Iris pigment epithelial cell (primary cell): ENCODE results near the gene FN3KRP.

Experiments
- DNase-seq: peaks from one replicate; pipeline ENCODE4 v3.0.0-alpha.2; 2011; ENCODE audit warnings: low read depth

Gene FN3KRP

DNA sequence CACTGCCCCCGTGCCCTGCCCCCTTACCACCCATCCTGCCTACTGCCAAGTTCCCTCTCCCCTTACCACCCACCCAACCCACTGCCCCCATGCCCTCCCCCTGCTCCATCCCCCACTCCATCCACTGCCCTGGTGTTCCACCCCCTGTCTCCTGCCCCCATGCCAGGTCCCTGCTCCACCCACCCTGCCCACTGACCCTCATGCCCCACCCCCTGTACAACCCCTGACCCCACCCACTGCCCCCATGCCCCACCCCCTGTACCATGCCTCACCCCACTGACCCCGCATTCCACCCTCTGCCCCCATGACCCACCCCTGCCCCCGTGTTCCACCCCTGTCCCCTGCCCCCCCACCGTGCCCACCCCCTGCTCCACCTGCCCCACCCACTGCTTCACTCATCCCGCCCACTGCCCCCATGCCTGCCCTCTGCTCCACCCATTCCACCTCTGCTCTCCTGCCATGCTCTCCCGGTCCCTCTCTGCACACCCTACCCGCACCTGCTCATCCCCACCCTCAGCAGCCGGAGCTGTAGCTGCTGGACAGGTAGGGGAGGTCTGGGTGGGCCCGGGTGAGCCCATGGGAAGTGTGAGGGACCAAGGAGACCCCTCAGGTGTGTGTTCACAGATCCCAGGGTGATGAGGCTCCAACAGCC, 7.4 kb upstream of the FN3KRP start:
- DNase-seq = no peak

DNA sequence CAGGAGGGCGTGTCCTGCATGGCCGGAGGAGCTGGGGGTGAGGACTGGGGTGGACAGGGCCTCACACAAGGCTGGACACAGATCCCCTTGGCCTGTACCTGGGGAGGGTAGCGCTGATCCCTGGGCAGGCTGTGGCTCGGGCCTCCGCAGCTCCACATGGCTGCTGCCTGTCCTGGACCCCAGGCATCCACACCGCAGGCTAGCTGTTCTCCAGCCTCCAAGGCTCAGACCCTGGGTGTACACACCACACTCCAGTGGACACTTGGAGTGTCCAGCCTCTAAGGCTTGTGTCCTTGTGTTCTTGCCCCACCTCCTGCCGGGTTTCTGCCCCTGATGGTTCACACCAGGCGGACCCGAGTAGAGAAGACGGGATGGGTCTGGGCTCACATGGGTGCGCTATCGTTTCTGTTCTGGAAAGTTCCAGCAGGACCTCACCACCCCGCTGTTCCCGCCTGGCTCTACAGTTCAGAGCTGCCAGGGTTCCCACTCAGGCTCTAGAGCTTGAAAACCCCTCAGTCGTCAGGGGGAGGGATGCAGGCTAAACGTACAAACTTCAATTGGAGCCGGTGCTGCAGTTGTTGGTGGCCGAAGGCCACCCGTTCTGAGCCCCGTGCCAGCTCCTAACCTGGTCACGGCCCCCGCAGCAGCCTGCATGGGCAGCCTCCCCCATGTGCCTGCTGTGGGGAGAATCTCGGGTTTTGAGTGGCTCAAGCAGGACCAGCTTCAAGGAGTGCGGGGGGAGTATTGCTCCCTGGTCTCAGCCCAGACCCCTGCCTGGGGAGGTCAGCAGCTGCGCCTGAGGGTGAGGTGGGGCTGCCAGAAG, 6.6 kb upstream of the FN3KRP start:
- DNase-seq = no peak

DNA sequence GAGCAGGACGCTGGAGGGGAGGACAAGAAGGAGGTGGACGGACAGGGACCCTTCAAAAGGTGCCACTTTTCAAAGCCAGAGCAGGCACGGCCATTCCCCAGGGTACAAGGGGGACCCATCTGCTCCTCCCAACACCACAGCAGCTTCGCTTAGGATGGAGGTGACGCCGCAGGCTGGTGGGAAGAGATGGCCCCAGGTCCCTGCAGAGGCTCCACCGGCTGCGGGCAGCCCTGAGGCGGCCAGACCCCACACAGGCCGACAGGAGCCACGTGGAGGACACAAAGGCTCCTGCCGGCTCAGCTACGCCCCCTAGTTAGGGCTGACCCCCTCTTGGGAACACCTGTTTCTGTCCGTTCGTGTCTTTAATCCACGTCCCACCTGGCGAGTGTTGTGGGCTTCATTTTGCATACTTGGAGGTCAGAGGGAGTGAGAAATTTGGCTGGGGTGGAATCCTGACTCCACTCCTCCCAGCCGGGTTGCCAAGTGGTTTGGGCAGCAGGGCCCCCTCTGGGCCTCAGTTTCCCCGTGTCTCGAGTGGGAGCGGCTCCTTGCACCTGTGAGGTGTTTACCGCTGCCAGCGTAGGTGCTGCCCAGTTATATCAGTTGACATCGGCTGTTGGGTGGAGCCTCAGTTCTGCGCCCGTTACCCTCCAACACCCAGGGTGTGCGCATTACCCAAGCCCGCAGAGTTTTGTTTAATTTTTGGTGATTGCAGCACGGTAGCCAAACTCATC, 5.8 kb upstream of the FN3KRP start:
- no peak for DNase-seq

DNA sequence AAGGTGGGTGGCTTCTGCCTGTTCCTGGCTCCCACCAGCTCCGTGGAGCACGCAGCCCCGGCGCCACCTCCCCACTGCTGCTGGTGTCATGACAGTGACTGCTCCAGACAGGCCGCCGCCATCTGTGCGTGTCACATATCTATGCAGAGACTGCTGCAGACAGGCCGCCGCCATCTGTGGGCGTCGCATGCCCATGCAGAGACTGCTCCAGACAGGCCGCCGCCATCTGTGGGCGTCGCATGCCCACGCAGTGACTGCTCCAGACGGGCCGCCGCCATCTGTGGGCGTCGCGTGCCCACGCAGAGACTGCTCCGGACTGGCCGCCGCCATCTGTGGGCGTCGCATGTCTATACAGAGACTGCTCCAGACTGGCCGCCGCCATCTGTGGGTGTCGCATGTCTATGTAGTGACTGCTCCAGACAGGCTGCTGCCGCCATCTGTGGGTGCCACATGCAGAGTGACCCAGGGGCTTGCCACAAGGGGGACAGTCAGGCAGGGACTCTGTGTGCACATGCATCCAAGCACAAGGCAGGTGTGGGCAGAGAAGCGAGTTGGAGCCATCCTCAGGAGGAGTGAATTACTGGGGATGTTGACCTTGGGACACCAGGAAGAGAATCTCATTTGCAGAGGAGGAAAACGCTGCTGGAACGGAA, 3.3 kb upstream of the FN3KRP start:
- no peak for DNase-seq

GRCh38 chr17:82718986-82719685, 2.6 kb downstream of the FN3KRP start:
- DNase-seq = no peak

DNA sequence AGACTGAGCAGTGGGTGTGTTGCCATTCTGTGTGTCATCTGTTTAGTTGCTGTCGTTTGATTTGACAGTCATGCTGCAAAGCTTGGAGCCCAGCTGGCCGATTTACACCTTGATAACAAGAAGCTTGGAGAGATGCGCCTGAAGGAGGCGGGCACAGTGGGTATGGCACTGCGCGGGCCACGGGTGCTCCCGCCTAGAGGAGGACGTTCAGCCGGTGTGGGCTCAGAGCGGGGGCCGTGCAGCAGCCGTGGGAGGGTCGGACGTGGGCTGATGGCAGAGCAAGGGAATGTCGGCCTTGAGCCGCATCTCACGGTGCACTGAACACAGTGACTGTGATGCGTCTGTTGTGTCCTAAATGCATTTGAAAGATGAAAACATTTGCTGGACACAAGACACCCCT, 3.7 kb downstream of the FN3KRP start:
- DNase-seq = no peak

- no peak for DNase-seq
Observed at GRCh38 chr17:82722341-82723013, 6.0 kb downstream of the FN3KRP start.

DNA sequence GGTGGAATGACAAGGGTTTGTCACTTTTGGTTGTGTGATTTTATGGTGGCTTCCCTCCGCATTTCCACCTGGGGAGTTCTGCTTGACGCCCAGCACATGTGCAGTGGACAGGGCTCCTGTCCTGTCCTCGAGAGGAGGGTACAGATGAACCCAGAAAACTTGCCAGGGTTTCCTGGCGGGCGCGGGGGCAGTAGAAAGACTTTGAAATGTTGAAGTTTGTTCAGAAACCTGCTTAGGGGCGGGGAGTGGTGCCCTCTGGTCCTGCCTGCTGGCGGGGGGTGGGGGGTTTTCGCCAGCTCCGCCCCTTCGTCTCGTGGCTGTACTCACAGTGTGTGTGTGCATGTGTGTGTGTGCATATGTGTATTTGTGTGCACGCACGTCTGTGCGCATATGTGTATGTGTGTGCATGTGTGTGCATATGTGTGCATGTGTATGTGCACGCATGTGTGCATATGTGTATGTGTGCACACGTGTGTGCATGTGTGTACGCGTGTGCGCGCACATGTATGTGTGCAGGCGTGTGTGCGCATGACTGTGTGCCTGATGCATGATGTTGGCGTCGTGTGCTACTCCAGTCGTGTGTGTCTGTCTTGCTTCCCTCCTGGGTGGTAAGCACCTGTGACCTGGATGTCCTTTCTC, 6.8 kb downstream of the FN3KRP start:
- DNase-seq = no peak

DNA sequence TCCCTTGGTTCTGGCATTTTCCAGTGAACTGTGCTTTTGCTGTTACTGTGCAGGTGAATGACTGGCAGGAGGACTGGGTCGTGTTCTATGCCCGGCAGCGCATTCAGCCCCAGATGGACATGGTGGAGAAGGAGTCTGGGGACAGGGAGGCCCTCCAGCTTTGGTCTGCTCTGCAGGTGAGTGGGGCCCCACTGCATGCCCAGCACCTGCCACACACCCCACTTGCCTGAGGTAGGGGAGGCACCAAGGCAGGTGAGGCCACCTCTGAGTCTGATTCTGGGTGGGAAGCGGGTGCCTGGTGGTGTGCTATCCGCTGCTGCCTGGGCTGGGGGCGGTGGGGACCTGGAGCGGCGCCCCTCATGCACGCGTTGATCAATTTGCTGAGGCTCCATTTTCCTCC, 9.9 kb downstream of the FN3KRP start:
- DNase-seq = no peak

DNA sequence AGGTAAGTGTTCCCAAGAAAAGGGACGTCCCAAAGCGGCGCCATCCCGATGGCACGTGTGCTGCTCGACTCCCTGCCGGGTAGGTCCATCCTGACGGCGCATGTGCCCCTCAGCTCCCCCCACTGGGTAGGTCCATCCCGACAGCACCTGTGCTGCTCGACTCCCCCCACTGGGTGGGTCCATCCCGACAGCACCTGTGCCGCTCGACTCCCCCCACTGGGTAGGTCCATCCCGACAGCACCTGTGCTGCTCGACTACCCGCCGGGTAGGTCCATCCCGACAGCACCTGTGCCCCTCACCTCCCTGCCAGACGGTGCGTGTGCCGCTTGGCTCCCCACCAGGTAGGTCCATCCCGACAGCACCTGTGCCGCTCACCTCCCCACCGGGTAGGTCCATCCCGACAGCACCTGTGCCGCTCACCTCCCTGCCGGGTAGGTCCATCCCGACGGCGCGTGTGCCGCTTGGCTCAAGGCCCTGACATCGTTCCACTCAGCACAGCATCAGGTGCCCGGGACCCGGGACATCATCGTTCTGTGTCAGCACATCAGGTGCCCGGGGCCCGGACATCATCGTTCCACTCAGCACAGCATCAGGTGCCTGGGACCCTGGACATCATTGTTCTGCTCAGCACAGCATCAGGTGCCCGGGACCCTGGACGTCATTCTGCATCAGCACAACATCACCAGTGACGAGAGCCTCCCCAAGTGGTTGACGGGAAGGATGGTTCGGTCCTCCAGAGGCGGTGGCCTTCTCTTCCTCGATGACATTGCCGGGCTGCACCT, 13.2 kb downstream of the FN3KRP start:
- DNase-seq = no peak

DNA sequence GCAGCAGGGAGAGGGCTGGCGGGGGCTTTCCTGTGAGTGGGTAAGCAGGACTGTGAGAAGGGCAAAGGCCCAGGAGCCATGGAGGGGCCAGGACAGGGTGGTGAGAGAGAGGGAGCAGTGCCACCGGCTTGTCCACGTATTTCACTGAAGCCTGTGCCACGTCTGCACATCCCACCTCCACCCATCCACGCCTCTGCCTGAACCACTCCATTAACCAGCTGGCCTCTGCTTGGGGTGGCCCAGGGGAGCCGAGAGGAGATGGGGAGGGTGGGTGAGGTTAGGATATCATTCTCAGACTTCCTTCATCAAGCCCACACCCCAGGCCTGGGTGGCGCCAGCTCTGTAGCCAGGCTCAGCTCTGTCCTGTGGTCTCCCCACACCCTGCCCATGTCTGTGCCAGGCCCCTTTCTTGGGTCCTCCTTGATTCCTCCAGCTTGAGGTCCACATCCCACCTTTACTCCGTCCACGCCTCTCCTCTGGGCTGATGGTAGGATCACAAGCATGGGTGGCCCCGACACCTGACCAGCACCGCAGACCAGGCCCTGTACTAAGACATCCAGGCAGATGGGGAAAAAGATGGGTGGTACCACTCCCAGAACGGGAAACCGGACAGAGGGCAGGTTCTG, 15.7 kb downstream of the FN3KRP start:
- DNase-seq = no peak

DNA sequence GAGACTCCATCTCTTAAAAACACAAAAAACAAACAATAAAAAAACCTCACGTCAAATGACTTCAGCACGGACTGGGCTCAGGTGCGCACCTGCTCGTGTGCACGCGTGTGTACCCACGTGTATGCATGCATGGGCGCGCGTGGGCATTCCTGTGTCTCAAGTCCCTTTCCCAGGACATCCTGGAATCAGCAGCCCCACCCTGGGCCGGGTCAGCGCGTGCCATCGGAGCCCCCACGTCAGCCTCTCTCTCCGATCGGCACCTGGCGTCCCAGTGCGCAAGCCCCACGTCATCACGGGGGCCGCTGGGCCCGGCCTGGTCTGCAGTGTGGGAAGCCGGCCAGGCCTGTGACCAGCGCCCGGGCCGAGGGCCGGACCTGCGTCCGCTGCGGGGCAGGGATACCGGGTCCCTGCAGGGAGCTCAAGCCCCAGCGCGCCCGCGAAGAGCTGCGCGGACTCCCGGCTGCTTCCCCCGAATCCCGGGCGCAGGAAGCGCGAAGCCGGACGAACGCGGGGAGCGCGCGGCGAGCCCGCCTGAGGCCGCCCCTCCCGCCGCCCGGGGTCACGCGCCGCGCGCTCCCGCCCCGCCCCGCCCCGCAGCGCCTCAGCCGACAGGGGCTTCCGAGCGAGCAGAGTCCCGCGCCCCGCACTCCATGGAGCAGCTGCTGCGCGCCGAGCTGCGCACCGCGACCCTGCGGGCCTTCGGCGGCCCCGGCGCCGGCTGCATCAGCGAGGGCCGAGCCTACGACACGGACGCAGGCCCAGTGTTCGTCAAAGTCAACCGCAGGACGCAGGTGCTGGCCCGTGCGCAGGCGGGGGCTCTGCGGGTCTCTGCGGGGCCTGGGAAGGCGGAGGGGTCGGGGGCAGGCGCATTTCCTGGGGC, 18.7 kb downstream of the FN3KRP start, which contains the start of gene FN3K:
Gene FN3K (plus strand): TSS at position 629 of the 880 bp plus-strand sequence. CDS start 22 bp downstream, at position 651.
- DNase-seq = peak; percentile 66

DNA sequence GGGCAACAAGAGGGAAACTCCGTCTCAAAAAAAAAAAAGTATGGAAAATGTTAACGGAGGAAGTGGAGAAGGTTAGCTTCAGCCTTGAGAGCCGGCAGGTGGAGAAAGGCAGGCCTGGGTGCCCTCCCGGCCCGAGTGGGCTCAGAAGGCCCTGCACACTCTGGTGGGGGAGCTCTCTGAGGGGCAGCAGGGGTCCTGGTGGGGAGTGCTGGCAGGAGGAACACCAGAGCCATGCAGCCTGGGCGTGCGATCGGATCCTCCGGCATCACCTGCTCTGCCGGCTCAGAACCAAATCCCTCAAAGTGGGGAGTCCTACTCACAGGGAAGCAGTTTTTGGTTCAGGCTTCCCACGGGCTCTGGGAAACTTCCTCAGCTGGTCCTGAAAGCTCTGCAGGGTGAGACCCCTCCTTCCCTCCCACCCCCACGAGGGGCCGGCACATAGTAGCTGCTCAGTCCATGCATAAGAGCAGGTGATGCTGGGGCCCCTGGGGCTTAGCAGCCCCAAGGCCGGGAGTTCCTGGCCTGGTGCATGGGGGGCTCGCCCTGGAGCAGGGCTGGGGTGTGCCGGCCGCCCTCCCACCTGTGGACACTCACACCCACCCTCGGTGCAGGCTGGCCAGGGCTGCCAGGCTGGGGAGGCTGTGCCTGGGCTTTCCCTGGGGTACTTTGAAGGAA, 20.1 kb downstream of the FN3KRP start:
- DNase-seq = no peak

- no peak for DNase-seq
Observed at GRCh38 chr17:82737967-82738877, 21.7 kb downstream of the FN3KRP start.

GRCh38 chr17:82740906-82741759, 24.6 kb downstream of the FN3KRP start:
- DNase-seq = peak; percentile 36
